Measurements from ENCODE around the gene ZMYM2. TPM values are rescaled to one million over a fixed set of nuclear protein-coding genes. Genes with fewer than 3 reads are reported as not detected.

ZMYM2 gene
- total RNA-seq, 6 donors from 2014 or later: 36.8 to 101 (median 59.4) TPM

GRCh38 chr13:20109037-20109436, 150.5 kb downstream of the ZMYM2 start:
- Histone ChIP-seq H3K27me3 (no peaks in the 10 kb centered on the region), H3K27ac (no peak overlapping the region), H3K4me3 (no peak overlapping the region), H3K4me1 (no peaks in the 10 kb centered on the region), H3K36me3 (no peaks in the 10 kb centered on the region), H3K9me3 (no peaks in the 10 kb centered on the region)
- no peak for DNase-seq
- ATAC-seq (ENCODE audit: low FRiP score in 2 of 2): no peak
- TF ChIP-seq POLR2A (IDR thresholded peaks at IDR 0.05) (no peak), EP300 (IDR thresholded peaks at IDR 0.05) (no peak), POLR2AphosphoS5 (IDR thresholded peaks at IDR 0.05) (no peak)
- TF ChIP-seq, protein P1, sequence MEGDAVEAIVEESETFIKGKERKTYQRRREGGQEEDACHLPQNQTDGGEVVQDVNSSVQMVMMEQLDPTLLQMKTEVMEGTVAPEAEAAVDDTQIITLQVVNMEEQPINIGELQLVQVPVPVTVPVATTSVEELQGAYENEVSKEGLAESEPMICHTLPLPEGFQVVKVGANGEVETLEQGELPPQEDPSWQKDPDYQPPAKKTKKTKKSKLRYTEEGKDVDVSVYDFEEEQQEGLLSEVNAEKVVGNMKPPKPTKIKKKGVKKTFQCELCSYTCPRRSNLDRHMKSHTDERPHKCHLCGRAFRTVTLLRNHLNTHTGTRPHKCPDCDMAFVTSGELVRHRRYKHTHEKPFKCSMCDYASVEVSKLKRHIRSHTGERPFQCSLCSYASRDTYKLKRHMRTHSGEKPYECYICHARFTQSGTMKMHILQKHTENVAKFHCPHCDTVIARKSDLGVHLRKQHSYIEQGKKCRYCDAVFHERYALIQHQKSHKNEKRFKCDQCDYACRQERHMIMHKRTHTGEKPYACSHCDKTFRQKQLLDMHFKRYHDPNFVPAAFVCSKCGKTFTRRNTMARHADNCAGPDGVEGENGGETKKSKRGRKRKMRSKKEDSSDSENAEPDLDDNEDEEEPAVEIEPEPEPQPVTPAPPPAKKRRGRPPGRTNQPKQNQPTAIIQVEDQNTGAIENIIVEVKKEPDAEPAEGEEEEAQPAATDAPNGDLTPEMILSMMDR (IDR thresholded peaks at IDR 0.05): no peak
- WGBS, 2 donors: 83 to 86% methylated on average over 2 of the region's 2 CpGs

GRCh38 chr13:20114066-20114610, 155.6 kb downstream of the ZMYM2 start:
- H3K27me3 ChIP-seq: no peaks in the 10 kb centered on the region
- DNase-seq (peak; percentile 37 to 42), ATAC-seq (ENCODE audit: low FRiP score in 2 of 2) (no peak)
- 56 to 63% methylated on average over 9 to 10 of the region's 10 CpGs for WGBS, 2 donors
- peaks cover 4 to 14% (median 8%) of the 10 kb centered on the region in 4 donors for H3K4me1 ChIP-seq
- H3K4me3 ChIP-seq: no peak overlapping the region
- H3K27ac ChIP-seq: no peak overlapping the region
- no peaks in the 10 kb centered on the region for H3K9me3 ChIP-seq
- H3K36me3 ChIP-seq: no peaks in the 10 kb centered on the region
- TF ChIP-seq POLR2AphosphoS5 (IDR thresholded peaks at IDR 0.05) (no peak), POLR2A (IDR thresholded peaks at IDR 0.05) (no peak), EP300 (IDR thresholded peaks at IDR 0.05) (no peak)
- TF ChIP-seq, protein P1 (IDR thresholded peaks at IDR 0.05): no peak

- Histone ChIP-seq H3K27me3 (no peaks in the 10 kb centered on the region), H3K36me3 (no peaks in the 10 kb centered on the region), H3K4me3 (no peak overlapping the region), H3K27ac (no peak overlapping the region), H3K9me3 (no peaks in the 10 kb centered on the region), H3K4me1 (peaks cover 6 to 14% (median 9%) of the 10 kb centered on the region in 4 donors)
- WGBS, 2 donors: 92 to 96% methylated on average over 6 of the region's 6 CpGs
- DNase-seq (no peak), ATAC-seq (ENCODE audit: low FRiP score in 2 of 2) (no peak)
- TF ChIP-seq EP300 (IDR thresholded peaks at IDR 0.05): no peak
- TF ChIP-seq POLR2A (IDR thresholded peaks at IDR 0.05): no peak
- TF ChIP-seq, protein P1 (IDR thresholded peaks at IDR 0.05): no peak
- no peak for TF ChIP-seq POLR2AphosphoS5 (IDR thresholded peaks at IDR 0.05)
These were observed 157.7 kb downstream of the ZMYM2 start for GRCh38 chr13:20116213-20116612.

DNA sequence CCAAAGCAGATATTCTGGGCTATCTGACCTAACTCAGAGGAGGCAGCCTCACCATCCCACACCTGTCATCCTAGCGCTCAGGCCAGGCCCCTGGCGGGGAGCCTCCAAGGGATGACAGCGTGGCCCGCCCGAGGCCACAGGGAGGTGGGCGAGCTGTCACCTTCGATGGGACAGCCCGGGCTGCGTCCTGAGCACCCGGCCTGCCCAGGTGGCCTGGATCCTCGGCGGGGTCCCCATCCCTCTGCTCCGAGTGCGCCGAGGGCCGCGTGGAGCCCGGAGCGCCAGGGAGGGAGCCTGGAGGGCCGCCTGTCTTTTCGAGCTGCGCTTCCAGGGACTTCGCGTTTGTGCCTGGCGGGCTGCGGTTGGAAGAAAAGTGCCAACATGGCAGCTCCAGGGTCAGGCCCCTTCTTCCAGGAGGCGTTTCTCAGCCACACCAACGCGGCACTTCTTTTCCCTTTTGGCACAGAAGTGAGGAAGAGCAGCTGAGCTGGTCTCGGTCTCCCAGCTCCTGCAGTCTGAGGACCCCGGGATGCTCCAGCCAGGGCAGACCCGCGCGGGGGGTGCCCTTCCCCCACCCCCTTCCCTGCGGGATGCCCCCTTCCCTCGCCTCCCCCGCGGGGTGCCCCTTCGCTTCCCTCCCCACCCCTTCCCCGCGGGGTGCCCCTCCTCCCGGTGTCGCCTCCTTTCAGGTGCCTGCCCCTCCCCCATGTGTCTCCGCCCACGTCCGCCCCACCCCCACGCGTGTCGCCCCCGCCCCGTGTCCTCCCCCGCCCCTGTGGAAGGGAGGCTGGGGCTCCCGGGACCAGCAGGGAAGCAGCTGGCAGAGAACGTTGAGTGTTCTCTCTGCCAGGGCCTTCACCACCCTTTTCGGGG, 160.0 kb downstream of the ZMYM2 start:
- ATAC-seq (ENCODE audit: low FRiP score in 2 of 2): peak; percentile 79 to 89
- H3K27me3 ChIP-seq: no peaks in the 10 kb centered on the region
- peaks cover 6 to 14% (median 10%) of the 10 kb centered on the region in 4 donors for H3K4me1 ChIP-seq
- TF ChIP-seq EP300 (IDR thresholded peaks at IDR 0.05): no peak
- TF ChIP-seq POLR2AphosphoS5 (IDR thresholded peaks at IDR 0.05): no peak
- no peak for TF ChIP-seq POLR2A (IDR thresholded peaks at IDR 0.05)
- TF ChIP-seq, protein P1 (IDR thresholded peaks at IDR 0.05): no peak
- H3K27ac ChIP-seq: peak overlapping the region; percentile 63 to 88 (median 82)
- H3K36me3 ChIP-seq: no peaks in the 10 kb centered on the region
- no peaks in the 10 kb centered on the region for H3K9me3 ChIP-seq
- peak overlapping the region; percentile 41 to 83 (median 62) for H3K4me3 ChIP-seq
- DNase-seq: peak; percentile 65 to 89
- WGBS, 2 donors: 6 to 17% methylated on average over 2 to 36 of the region's 55 CpGs

Measured in upper lobe of left lung (tissue), 6 donors.